ENCODE data around the gene SPSB1. TPM values are rescaled to one million over a fixed set of nuclear protein-coding genes. Genes with fewer than 3 reads are reported as not detected.

SPSB1 gene
- total and polyA plus RNA-seq, 10 of the 15 experiments (the other 5 are each of a cell fraction or from before 2014, with no cell fraction given) = 0.02 to 2.0 (median 0.90) TPM; not detected in 1

- Histone ChIP-seq H3K36me3 (ENCODE audit: control insufficient read depth in 2 of 2, insufficient read depth in 2 of 2, low read length in 1 of 2) (no peaks in the 10 kb centered on the region), H3K9ac (ENCODE audit: control insufficient read depth, insufficient read depth, low read length) (no peak overlapping the region), H3K79me2 (ENCODE audit: control insufficient read depth, insufficient read depth, low read length) (no peaks in the 10 kb centered on the region), H3K9me3 (replicated peaks; ENCODE audit: control insufficient read depth, insufficient read depth, low read length) (no peaks in the 10 kb centered on the region), H3K27me3 (replicated peaks in 1 of 2; ENCODE audit: control insufficient read depth in 2 of 2, insufficient read depth in 2 of 2, low read length in 1 of 2) (no peaks in the 10 kb centered on the region), H3K4me1 (ENCODE audit: control insufficient read depth, insufficient read depth, low read length) (peaks cover 3% of the 10 kb centered on the region; the same call in 1 of the 2 replicates), H3K27ac (ENCODE audit: control insufficient read depth, insufficient read depth) (no peak overlapping the region), H3K4me2 (ENCODE audit: control insufficient read depth, insufficient read depth) (no peak overlapping the region), H3K4me3 (no peak overlapping the region), H4K20me1 (ENCODE audit: control insufficient read depth, insufficient read depth) (no peaks in the 10 kb centered on the region), H2AFZ (ENCODE audit: control insufficient read depth, low read depth, low read length) (no peak overlapping the region)
- DNase-seq (ENCODE audit: low read depth, low spot score) = no peak
- intact Hi-C loops (cut with micrococcal nuclease; ENCODE audit: unreplicated experiment) = no loop called here
- ChIA-PET CTCF (no interaction called here), SMC1A (ENCODE audit: uncharacterized antibody, unreplicated experiment) (no interaction called here), POLR2A (no interaction called here), RAD21 (ENCODE audit: unreplicated experiment) (no interaction called here)
- BruUV-seq (replicated peaks) = no TSS peak
- no peak for ATAC-seq
- no peak for FAIRE-seq
- in situ Hi-C loops (cut with MboI) = no loop called here
- 64% methylated on average over 19 of the region's 20 CpGs for whole genome bisulfite sequencing (ENCODE audit: insufficient coverage, insufficient replicate concordance, low lambda C conversion rate, missing lambda C conversion rate)
- TF ChIP-seq RCOR1 (conservative IDR thresholded peaks at IDR 0.05; ENCODE audit: low read depth, low read length) = no peak
- TF ChIP-seq TCF3 (IDR thresholded peaks at IDR 0.05; ENCODE audit: borderline replicate concordance, insufficient read depth, low read depth, low read length) = no peak
- no peak for TF ChIP-seq MEF2A (IDR thresholded peaks at IDR 0.05; ENCODE audit: insufficient read depth, low read depth, low read length)
- TF ChIP-seq ZNF687 (IDR thresholded peaks at IDR 0.05) = no peak
- TF ChIP-seq TARDBP (IDR thresholded peaks at IDR 0.05; ENCODE audit: borderline replicate concordance) = no peak
- TF ChIP-seq SKIL (IDR thresholded peaks at IDR 0.05; ENCODE audit: low read depth, poor library complexity, severe bottlenecking) = no peak
- no peak for TF ChIP-seq RB1 (IDR thresholded peaks at IDR 0.05; ENCODE audit: borderline replicate concordance)
- TF ChIP-seq TCF7 (IDR thresholded peaks at IDR 0.05; ENCODE audit: borderline replicate concordance) = no peak
- TF ChIP-seq MTA3 (IDR thresholded peaks at IDR 0.05; ENCODE audit: borderline replicate concordance, low read length) = no peak
- TF ChIP-seq RFX5 (IDR thresholded peaks at IDR 0.05; ENCODE audit: low read depth, low read length) = no peak
- no peak for TF ChIP-seq CHD2 (IDR thresholded peaks at IDR 0.05; ENCODE audit: borderline replicate concordance, low read depth, low read length)
- no peak for TF ChIP-seq PAX8 (IDR thresholded peaks at IDR 0.05)
- no peak for TF ChIP-seq ZBTB11 (CRISPR knock-in tag; IDR thresholded peaks at IDR 0.05)
- TF ChIP-seq SP1 (IDR thresholded peaks at IDR 0.05; ENCODE audit: low read depth, low read length) = no peak
- TF ChIP-seq LARP7 (IDR thresholded peaks at IDR 0.05) = no peak
- TF ChIP-seq KDM1A (IDR thresholded peaks at IDR 0.05; ENCODE audit: borderline replicate concordance) = no peak
Observed at GRCh38 chr1:9360371-9361064, 67.8 kb downstream of the SPSB1 start.

All from GM12878 (cell line).